ENCODE data around the gene PDIA6. TPM values are rescaled to one million over a fixed set of nuclear protein-coding genes. Genes with fewer than 3 reads are reported as not detected.
A peak's percentile ranks its signal among the peaks of the same experiment; 100 is the strongest.

PDIA6 gene
- total and polyA plus RNA-seq, 9 of the 15 experiments (the other 6 are each of a cell fraction or from before 2014, with no cell fraction given), result 166 to 268 (median 229) TPM

GRCh38 chr2:10834068-10834655 lies 21.6 kb upstream of the PDIA6 start:
- BruUV-seq (replicated peaks), result no TSS peak
- Histone ChIP-seq H3K9ac (ENCODE audit: insufficient read depth in 1 of 2, low read depth in 2 of 2, low read length in 2 of 2) (0 out of 4 replicates have a peak overlapping the region, but pooled peaks of 1 of the 2 experiments have one; percentile 18), H3K79me2 (ENCODE audit: control insufficient read depth, insufficient read depth, low read length) (no peaks in the 10 kb centered on the region), H3K9me1 (ENCODE audit: control insufficient read depth, insufficient read depth, low read length) (no peaks in the 10 kb centered on the region), H3K4me1 (replicated peaks in 1 of 2; ENCODE audit: control insufficient read depth in 2 of 2, insufficient read depth in 2 of 2, low read length in 2 of 2) (peaks cover 0 to 13% of the 10 kb centered on the region in 2 experiments; a peak in 3 of 5 replicates), H3K4me3 (no peak overlapping the region), H4K20me1 (replicated peaks; ENCODE audit: control insufficient read depth, insufficient read depth, low read length) (peaks cover 12% of the 10 kb centered on the region), H2AFZ (ENCODE audit: low read depth, low read length) (no peak overlapping the region), H3K9me3 (replicated peaks; ENCODE audit: control insufficient read depth, insufficient read depth, low read depth, low read length) (no peaks in the 10 kb centered on the region), H3K36me3 (ENCODE audit: control insufficient read depth, insufficient read depth, low read length) (no peaks in the 10 kb centered on the region), H3K4me2 (ENCODE audit: insufficient read depth, low read length) (no peak overlapping the region), H3K27me3 (ENCODE audit: control insufficient read depth in 2 of 2, insufficient read depth in 2 of 2, low read length in 2 of 2) (peaks cover 26 to 54% of the 10 kb centered on the region in 2 experiments), H3K27ac (ENCODE audit: extremely low read depth, low read depth, low read length) (no peak overlapping the region)
- ATAC-seq (no peak), DNase-seq (ENCODE audit: extremely low read depth in 1 of 4, low spot score in 3 of 4) (no peak), FAIRE-seq (no peak)
- in situ Hi-C loops (cut with MboI), result loop anchor here (25.0 kb wide), 1 partner anchor 578 kb away; no protein-coding TSS in a partner anchor
- 5% methylated on average over 6 of the region's 8 CpGs for WGBS (ENCODE audit: insufficient coverage, low coverage, missing lambda C conversion rate)
- intact Hi-C loops (cut with micrococcal nuclease), result loop anchor here (5.0 to 10.0 kb wide), 3 partner anchors 238 to 848 kb away; no protein-coding TSS in a partner anchor
- POLR2A ChIA-PET, result interaction anchor here (0.6 kb wide), 1 partner anchor 13 kb away, joined by 4 read pairs; no protein-coding TSS in a partner anchor
- CTCF ChIA-PET (ENCODE audit: low intra/inter-chr PET ratio), result interaction anchor here (5.7 kb wide), 1 partner anchor 290 kb away, joined by 32 read pairs; no protein-coding TSS in a partner anchor
- no peak for TF ChIP-seq CREB5 (CRISPR knock-in tag; IDR thresholded peaks at IDR 0.05)
- no peak for TF ChIP-seq ZZZ3 (IDR thresholded peaks at IDR 0.05)
- TF ChIP-seq E4F1 (CRISPR knock-in tag; IDR thresholded peaks at IDR 0.05; ENCODE audit: borderline replicate concordance), result no peak
- no peak for TF ChIP-seq NR1H2 (CRISPR knock-in tag; IDR thresholded peaks at IDR 0.05)
- TF ChIP-seq CHD7 (IDR thresholded peaks at IDR 0.05; ENCODE audit: low read depth, low read length), result no peak

All from K562 (cell line).